ENCODE measurements around the gene PNMT. TPM values are rescaled to one million over a fixed set of nuclear protein-coding genes. Genes with fewer than 3 reads are reported as not detected.

Gene PNMT
- total RNA-seq, 6 experiments from 2014 or later: 0.26 TPM; not detected in 5

DNA sequence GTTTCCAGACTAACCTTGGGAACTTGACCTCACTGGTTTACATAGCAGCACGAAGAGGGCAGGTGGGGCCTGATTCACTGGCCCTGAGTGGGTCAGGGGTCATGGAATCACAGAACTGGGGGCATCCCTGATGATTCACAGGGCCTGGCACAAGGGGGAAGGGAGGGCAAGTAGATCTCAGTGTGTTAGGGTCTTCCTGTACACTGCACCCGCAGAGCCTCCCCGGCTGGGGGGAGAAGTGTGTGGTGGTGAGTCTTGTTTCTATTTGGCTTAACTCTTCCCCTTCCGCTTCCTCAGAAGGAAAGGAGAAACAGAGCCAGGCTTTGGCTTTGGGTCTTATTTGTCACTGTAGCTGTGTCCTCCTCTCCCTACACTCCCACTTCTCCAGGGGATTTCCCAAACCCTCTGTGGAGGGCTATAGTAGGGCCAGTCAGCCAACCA is 27.6 kb upstream of the PNMT start:
- TF ChIP-seq, protein P1, sequence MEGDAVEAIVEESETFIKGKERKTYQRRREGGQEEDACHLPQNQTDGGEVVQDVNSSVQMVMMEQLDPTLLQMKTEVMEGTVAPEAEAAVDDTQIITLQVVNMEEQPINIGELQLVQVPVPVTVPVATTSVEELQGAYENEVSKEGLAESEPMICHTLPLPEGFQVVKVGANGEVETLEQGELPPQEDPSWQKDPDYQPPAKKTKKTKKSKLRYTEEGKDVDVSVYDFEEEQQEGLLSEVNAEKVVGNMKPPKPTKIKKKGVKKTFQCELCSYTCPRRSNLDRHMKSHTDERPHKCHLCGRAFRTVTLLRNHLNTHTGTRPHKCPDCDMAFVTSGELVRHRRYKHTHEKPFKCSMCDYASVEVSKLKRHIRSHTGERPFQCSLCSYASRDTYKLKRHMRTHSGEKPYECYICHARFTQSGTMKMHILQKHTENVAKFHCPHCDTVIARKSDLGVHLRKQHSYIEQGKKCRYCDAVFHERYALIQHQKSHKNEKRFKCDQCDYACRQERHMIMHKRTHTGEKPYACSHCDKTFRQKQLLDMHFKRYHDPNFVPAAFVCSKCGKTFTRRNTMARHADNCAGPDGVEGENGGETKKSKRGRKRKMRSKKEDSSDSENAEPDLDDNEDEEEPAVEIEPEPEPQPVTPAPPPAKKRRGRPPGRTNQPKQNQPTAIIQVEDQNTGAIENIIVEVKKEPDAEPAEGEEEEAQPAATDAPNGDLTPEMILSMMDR (IDR thresholded peaks at IDR 0.05): no peak
- Mint-ChIP-seq H3K27ac (no peak overlapping the region), H3K9me3 (no peaks in the 10 kb centered on the region), H3K27me3 (ENCODE audit: insufficient read depth) (0 out of 2 replicates have a peak, but pooled peaks cover 1% of the 10 kb centered on the region), H3K4me1 (ENCODE audit: low read depth) (peaks cover 54% of the 10 kb centered on the region), H3K4me3 (no peak overlapping the region), H3K36me3 (ENCODE audit: low read depth) (no peaks in the 10 kb centered on the region)
- DNase-seq: no peak

DNA sequence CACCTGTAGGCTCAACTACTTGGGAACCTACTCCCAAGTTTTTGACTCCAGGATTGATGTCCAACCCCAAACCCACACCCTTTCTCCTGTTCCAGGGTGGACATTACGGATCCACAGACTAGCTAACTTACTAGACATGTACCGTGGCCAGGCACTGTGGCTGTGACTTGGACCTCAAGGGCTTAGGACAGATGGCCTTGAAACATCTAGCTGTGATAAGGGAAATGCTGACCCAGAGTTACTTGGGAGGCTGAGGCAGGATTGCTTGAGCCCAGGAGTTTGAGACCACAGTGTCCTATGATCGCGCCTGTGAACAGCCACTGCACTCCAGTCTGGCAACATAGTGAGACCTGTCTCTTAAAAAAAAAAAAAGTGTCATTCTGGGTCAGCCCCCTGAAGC is 27.2 kb upstream of the PNMT start:
- H3K27ac Mint-ChIP-seq: no peak overlapping the region
- H3K9me3 Mint-ChIP-seq: no peaks in the 10 kb centered on the region
- H3K4me1 Mint-ChIP-seq (ENCODE audit: low read depth): peaks cover 54% of the 10 kb centered on the region
- no peak for DNase-seq
- no peaks in the 10 kb centered on the region for H3K36me3 Mint-ChIP-seq (ENCODE audit: low read depth)
- 0 out of 2 replicates have a peak, but pooled peaks cover 1% of the 10 kb centered on the region for H3K27me3 Mint-ChIP-seq (ENCODE audit: insufficient read depth)
- no peak overlapping the region for H3K4me3 Mint-ChIP-seq
- TF ChIP-seq, protein P1 (IDR thresholded peaks at IDR 0.05): no peak

DNA sequence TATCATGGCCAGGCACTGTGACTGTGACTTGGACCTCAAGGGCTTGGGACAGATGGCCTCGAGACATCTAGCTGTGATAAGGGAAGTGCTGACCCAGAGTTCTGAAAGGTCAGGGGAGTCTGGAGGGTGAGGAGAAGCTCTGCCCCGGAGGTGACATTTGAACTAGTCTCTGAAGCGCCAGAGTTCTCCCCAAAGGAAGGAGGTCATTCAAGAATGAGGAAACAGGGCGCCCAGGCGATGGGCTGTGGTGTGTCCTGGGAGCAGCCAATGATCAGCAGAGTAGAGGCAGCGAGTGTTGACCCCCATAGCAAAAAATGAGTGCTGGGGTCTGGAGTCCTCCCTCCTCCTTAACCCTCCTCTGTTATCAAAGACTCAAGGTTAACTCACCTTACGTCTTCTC is 26.4 kb upstream of the PNMT start:
- no peak overlapping the region for H3K27ac Mint-ChIP-seq
- H3K27me3 Mint-ChIP-seq (ENCODE audit: insufficient read depth): 0 out of 2 replicates have a peak, but pooled peaks cover 1% of the 10 kb centered on the region
- no peak overlapping the region for H3K4me3 Mint-ChIP-seq
- no peaks in the 10 kb centered on the region for H3K36me3 Mint-ChIP-seq (ENCODE audit: low read depth)
- TF ChIP-seq, protein P1 (IDR thresholded peaks at IDR 0.05): no peak
- peaks cover 49% of the 10 kb centered on the region for H3K4me1 Mint-ChIP-seq (ENCODE audit: low read depth)
- no peak for DNase-seq
- H3K9me3 Mint-ChIP-seq: no peaks in the 10 kb centered on the region

- TF ChIP-seq, protein P1 (IDR thresholded peaks at IDR 0.05): no peak
- no peak overlapping the region for H3K4me3 Mint-ChIP-seq
- 0 out of 2 replicates have a peak, but pooled peaks cover 1% of the 10 kb centered on the region for H3K27me3 Mint-ChIP-seq (ENCODE audit: insufficient read depth)
- H3K36me3 Mint-ChIP-seq (ENCODE audit: low read depth): no peaks in the 10 kb centered on the region
- H3K9me3 Mint-ChIP-seq: no peaks in the 10 kb centered on the region
- DNase-seq: no peak
- H3K4me1 Mint-ChIP-seq (ENCODE audit: low read depth): peaks cover 48% of the 10 kb centered on the region
- H3K27ac Mint-ChIP-seq: no peak overlapping the region; the same call in 1 of the 2 replicates
These were observed 25.8 kb upstream of the PNMT start for GRCh38 chr17:39642291-39643074.

GRCh38 chr17:39643271-39643670 is 25.0 kb upstream of the PNMT start:
- H3K4me1 Mint-ChIP-seq (ENCODE audit: low read depth): peaks cover 40% of the 10 kb centered on the region
- H3K27me3 Mint-ChIP-seq (ENCODE audit: insufficient read depth): no peaks in the 10 kb centered on the region
- TF ChIP-seq, protein P1 (IDR thresholded peaks at IDR 0.05): no peak
- DNase-seq: no peak
- H3K9me3 Mint-ChIP-seq: no peaks in the 10 kb centered on the region
- H3K4me3 Mint-ChIP-seq: no peak overlapping the region
- H3K27ac Mint-ChIP-seq: no peak overlapping the region; the same call in 1 of the 2 replicates
- H3K36me3 Mint-ChIP-seq (ENCODE audit: low read depth): no peaks in the 10 kb centered on the region
